ENCODE results near the gene SMYD3.

The SMYD3 gene

DNA sequence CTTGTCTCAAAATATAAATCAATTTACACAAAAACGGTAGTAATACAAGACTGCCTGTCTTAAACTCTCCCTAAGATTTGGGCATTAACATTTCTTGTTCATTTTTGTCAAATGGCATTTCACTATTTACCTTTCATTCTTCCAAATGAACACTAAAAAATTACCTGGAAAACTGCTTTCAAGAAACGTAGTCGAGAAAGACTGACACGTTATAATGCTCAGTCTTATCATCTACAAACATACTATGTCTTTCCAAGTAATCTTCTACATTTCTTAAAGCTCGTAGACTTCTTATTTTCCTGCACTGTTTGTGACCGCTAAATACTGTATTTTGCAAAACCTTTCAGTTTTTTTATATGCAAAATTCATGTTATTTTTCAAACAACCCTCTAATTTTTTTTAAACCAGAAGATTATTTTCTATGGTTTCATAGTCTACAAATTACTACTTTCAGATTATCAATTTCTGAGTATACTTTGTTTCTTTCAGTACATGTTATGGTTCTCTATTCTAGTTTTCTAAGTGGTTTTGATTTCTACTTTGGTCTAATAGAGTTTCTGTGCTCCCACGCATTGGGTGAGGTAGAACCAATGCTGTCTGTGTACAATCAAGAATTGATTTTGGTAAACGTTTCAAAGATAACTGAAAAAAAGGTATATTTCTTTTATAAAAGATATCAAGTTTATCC lies 336.4 kb downstream of the SMYD3 start:
- no peak for TF ChIP-seq FOXM1 (IDR thresholded peaks at IDR 0.05; ENCODE audit: borderline replicate concordance)
- no peak for TF ChIP-seq HDGF (IDR thresholded peaks at IDR 0.05; ENCODE audit: borderline replicate concordance)
- no peak for TF ChIP-seq TARDBP (IDR thresholded peaks at IDR 0.05)
- no peak for TF ChIP-seq BHLHE40 (IDR thresholded peaks at IDR 0.05; ENCODE audit: borderline replicate concordance)
- TF ChIP-seq NFRKB (IDR thresholded peaks at IDR 0.05), result no peak
- TF ChIP-seq CTBP1 (IDR thresholded peaks at IDR 0.05; ENCODE audit: borderline replicate concordance), result no peak
- no peak for TF ChIP-seq FOXK2 (IDR thresholded peaks at IDR 0.05)
- no peak for TF ChIP-seq ARNT (IDR thresholded peaks at IDR 0.05)
- no peak for DNase-seq (ENCODE audit: extremely low spot score)
- ChIA-PET POLR2A (no interaction called here), CTCF (no interaction called here)

- ChIA-PET CTCF (no interaction called here), POLR2A (no interaction called here)
- TF ChIP-seq FOXA1 (IDR thresholded peaks at IDR 0.05) (no peak), SUZ12 (IDR thresholded peaks at IDR 0.05) (no peak), BHLHE40 (IDR thresholded peaks at IDR 0.05; ENCODE audit: borderline replicate concordance) (no peak), PKNOX1 (IDR thresholded peaks at IDR 0.05) (no peak), SP1 (IDR thresholded peaks at IDR 0.05) (no peak)
- DNase-seq (ENCODE audit: extremely low spot score), result no peak
These were observed 337.6 kb downstream of the SMYD3 start for GRCh38 chr1:246169486-246169885.

DNA sequence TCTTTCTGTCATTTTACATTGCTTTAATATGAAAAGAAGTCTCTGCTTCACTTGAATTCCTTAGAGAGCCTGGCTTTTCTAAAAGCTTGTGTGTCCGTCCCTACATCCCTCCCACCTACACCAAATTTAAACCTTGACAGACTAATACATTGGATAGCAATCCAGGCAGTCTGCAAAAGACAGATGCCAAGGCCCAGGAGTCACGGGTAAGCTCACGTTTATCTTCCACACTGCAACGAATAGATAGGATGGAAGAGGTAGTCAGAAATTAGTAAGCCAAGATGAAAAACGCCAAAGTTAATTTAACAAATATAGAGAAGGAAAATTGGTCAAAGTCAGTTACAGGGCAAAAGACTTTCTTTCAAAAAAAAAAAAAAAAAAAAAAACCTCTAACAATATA lies 338.1 kb downstream of the SMYD3 start:
- no peak for DNase-seq (ENCODE audit: extremely low spot score)
- TF ChIP-seq ARNT (IDR thresholded peaks at IDR 0.05) (no peak), FOXA1 (IDR thresholded peaks at IDR 0.05) (no peak), BHLHE40 (IDR thresholded peaks at IDR 0.05; ENCODE audit: borderline replicate concordance) (no peak), CTBP1 (IDR thresholded peaks at IDR 0.05; ENCODE audit: borderline replicate concordance) (no peak), NFRKB (IDR thresholded peaks at IDR 0.05) (no peak), LEF1 (IDR thresholded peaks at IDR 0.05; ENCODE audit: borderline replicate concordance) (no peak), FOXM1 (IDR thresholded peaks at IDR 0.05; ENCODE audit: borderline replicate concordance) (no peak), ZNF384 (IDR thresholded peaks at IDR 0.05) (no peak), TARDBP (IDR thresholded peaks at IDR 0.05) (no peak), SUZ12 (IDR thresholded peaks at IDR 0.05) (no peak), PKNOX1 (IDR thresholded peaks at IDR 0.05) (no peak), FOXK2 (IDR thresholded peaks at IDR 0.05) (no peak), HDGF (IDR thresholded peaks at IDR 0.05; ENCODE audit: borderline replicate concordance) (no peak), ELF4 (IDR thresholded peaks at IDR 0.05) (no peak), L3MBTL2 (conservative IDR thresholded peaks at IDR 0.05) (no peak), SP1 (IDR thresholded peaks at IDR 0.05) (no peak)
- ChIA-PET POLR2A (no interaction called here), CTCF (no interaction called here)

DNA sequence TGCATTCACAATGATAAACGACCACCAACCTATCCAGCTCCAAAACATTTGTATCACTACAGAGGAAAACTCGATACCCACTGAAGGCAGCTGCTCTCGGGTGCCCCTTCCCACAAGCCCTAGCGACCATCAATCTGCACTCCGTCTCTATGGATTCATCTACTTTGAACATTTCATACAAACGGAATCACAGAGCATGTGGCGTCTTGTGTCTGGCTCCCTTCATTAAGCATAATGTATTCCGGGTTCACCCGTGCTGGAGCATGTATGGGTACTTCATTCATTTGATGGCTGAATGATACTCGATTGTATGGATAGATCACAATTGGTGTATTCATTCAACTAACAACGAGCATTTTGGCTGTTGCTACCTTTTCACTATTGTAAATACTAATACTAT lies 340.2 kb downstream of the SMYD3 start:
- no peak for TF ChIP-seq FOXM1 (IDR thresholded peaks at IDR 0.05; ENCODE audit: borderline replicate concordance)
- TF ChIP-seq LEF1 (IDR thresholded peaks at IDR 0.05; ENCODE audit: borderline replicate concordance), result no peak
- no peak for TF ChIP-seq ZNF384 (IDR thresholded peaks at IDR 0.05)
- no peak for TF ChIP-seq FOXK2 (IDR thresholded peaks at IDR 0.05)
- TF ChIP-seq L3MBTL2 (conservative IDR thresholded peaks at IDR 0.05), result no peak
- no peak for TF ChIP-seq FOXA1 (IDR thresholded peaks at IDR 0.05)
- no peak for TF ChIP-seq BHLHE40 (IDR thresholded peaks at IDR 0.05; ENCODE audit: borderline replicate concordance)
- no peak for TF ChIP-seq ARNT (IDR thresholded peaks at IDR 0.05)
- no peak for TF ChIP-seq SP1 (IDR thresholded peaks at IDR 0.05)
- no peak for TF ChIP-seq PKNOX1 (IDR thresholded peaks at IDR 0.05)
- TF ChIP-seq ELF4 (IDR thresholded peaks at IDR 0.05), result no peak
- TF ChIP-seq CTBP1 (IDR thresholded peaks at IDR 0.05; ENCODE audit: borderline replicate concordance), result no peak
- no peak for TF ChIP-seq SUZ12 (IDR thresholded peaks at IDR 0.05)
- no peak for TF ChIP-seq NFRKB (IDR thresholded peaks at IDR 0.05)
- no peak for TF ChIP-seq HDGF (IDR thresholded peaks at IDR 0.05; ENCODE audit: borderline replicate concordance)
- TF ChIP-seq TARDBP (IDR thresholded peaks at IDR 0.05), result no peak
- ChIA-PET POLR2A (no interaction called here), CTCF (no interaction called here)
- DNase-seq (ENCODE audit: extremely low spot score), result no peak

GRCh38 chr1:246165826-246166709 lies 341.0 kb downstream of the SMYD3 start:
- POLR2A ChIA-PET, result no interaction called here
- TF ChIP-seq NFRKB (IDR thresholded peaks at IDR 0.05) (no peak), PKNOX1 (IDR thresholded peaks at IDR 0.05) (0 out of 2 replicates have a peak, but pooled peaks have one; percentile 15)
- DNase-seq (ENCODE audit: extremely low spot score), result no peak
- CTCF ChIA-PET, result no interaction called here

Measured in HEK293T (cell line).